SIG-M5 (cell line): ENCODE results near the gene ISG20.
"Not testable (repeated sequence)": the region's sequence is repeated elsewhere in the genome, so short reads cannot be mapped to it uniquely, and the experiment has no call there.

ENCODE experiments used
- DNase-seq: peaks from one replicate; lab custom pipeline; 2025; lab: John Stamatoyannopoulos, UW

The ISG20 gene

GRCh38 chr15:88636654-88637053 is 2.2 kb upstream of the ISG20 start:
- no peak for DNase-seq

GRCh38 chr15:88637436-88637835 is 1.4 kb upstream of the ISG20 start:
- no peak for DNase-seq

- no peak for DNase-seq
Observed at GRCh38 chr15:88637841-88638625, 783 bp upstream of the ISG20 start.

GRCh38 chr15:88641959-88642452 is 3.2 kb downstream of the ISG20 start:
- no peak for DNase-seq

- DNase-seq = not testable (repeated sequence)
Observed at GRCh38 chr15:88642514-88642913, 3.7 kb downstream of the ISG20 start.

- no peak for DNase-seq
Observed at GRCh38 chr15:88644741-88645140, 5.9 kb downstream of the ISG20 start.

GRCh38 chr15:88645171-88646087 is 6.6 kb downstream of the ISG20 start:
- no peak for DNase-seq

- no peak for DNase-seq
Observed at GRCh38 chr15:88646088-88646405, 7.2 kb downstream of the ISG20 start.

- DNase-seq = no peak
Observed at GRCh38 chr15:88646951-88647350, 8.1 kb downstream of the ISG20 start.

- DNase-seq = no peak
Observed at GRCh38 chr15:88647351-88648105, 8.7 kb downstream of the ISG20 start.

- no peak for DNase-seq
Observed at GRCh38 chr15:88648357-88649214, 9.8 kb downstream of the ISG20 start.

GRCh38 chr15:88649286-88649733 is 10.5 kb downstream of the ISG20 start:
- no peak for DNase-seq

- no peak for DNase-seq
Observed at GRCh38 chr15:88649753-88650551, 11.1 kb downstream of the ISG20 start.

- DNase-seq = no peak
Observed at GRCh38 chr15:88650556-88650955, 11.7 kb downstream of the ISG20 start.

GRCh38 chr15:88651136-88651732 is 12.4 kb downstream of the ISG20 start:
- no peak for DNase-seq

GRCh38 chr15:88651971-88652370 is 13.2 kb downstream of the ISG20 start:
- no peak for DNase-seq

GRCh38 chr15:88652456-88653199 is 13.8 kb downstream of the ISG20 start:
- no peak for DNase-seq

GRCh38 chr15:88653200-88654064 is 14.6 kb downstream of the ISG20 start:
- DNase-seq = no peak
